Activated CD4-positive, alpha-beta memory T cell treated with anti-CD3 and anti-CD28 coated beads, Interleukin-2, amount 10 ng/mL, durations not matched to agents 7 days and 5 days (primary cell): Measurements from ENCODE around the gene CIC. TPM values are rescaled to one million over a fixed set of nuclear protein-coding genes. Genes with fewer than 3 reads are reported as not detected.

Experiments
- CTCF ChIA-PET: fragments of 350-600 bp; sonication (Branson Sonifier 250); formaldehyde crosslinking; loops from one replicate; lab custom pipeline; 2021; ENCODE audit warnings: antibody characterized with exemption, inconsistent platforms; lab: Charles Lee
- POLR2A ChIA-PET: fragments of 350-600 bp; sonication (Branson Sonifier 250); formaldehyde crosslinking; loops from one replicate; lab custom pipeline; 2021; ENCODE audit warnings: antibody characterized with exemption; lab: Charles Lee
- DNase-seq: peaks from one replicate; pipeline ENCODE4 v3.0.0-alpha.2; 2020
- H3K27ac Mint-ChIP-seq: one replicate; pipeline ENCODE4 v1.8.0; 2021; ENCODE audit warnings: mild to moderate bottlenecking, mixed read lengths
- H3K27me3 Mint-ChIP-seq: one replicate; pipeline ENCODE4 v1.8.0; 2021; ENCODE audit warnings: mixed read lengths
- H3K36me3 Mint-ChIP-seq: one replicate; pipeline ENCODE4 v1.8.0; 2021; ENCODE audit warnings: low read depth, mixed read lengths
- H3K4me1 Mint-ChIP-seq: one replicate; pipeline ENCODE4 v1.8.0; 2021; ENCODE audit warnings: mixed read lengths
- H3K4me3 Mint-ChIP-seq: one replicate; pipeline ENCODE4 v1.8.0; 2021; ENCODE audit warnings: mild to moderate bottlenecking, mixed read lengths
- H3K9me3 Mint-ChIP-seq: one replicate; pipeline ENCODE4 v1.8.0; 2021; ENCODE audit warnings: mixed read lengths
- total RNA-seq, 2 experiments: library from RNA; stranded (reverse); gene quantifications; one replicate each; pipeline ENCODE4 v1.2.3, GENCODE V29; 2021

Gene CIC
- total RNA-seq, result 10 to 100 TPM; 86.5 to 88.8 TPM

DNA sequence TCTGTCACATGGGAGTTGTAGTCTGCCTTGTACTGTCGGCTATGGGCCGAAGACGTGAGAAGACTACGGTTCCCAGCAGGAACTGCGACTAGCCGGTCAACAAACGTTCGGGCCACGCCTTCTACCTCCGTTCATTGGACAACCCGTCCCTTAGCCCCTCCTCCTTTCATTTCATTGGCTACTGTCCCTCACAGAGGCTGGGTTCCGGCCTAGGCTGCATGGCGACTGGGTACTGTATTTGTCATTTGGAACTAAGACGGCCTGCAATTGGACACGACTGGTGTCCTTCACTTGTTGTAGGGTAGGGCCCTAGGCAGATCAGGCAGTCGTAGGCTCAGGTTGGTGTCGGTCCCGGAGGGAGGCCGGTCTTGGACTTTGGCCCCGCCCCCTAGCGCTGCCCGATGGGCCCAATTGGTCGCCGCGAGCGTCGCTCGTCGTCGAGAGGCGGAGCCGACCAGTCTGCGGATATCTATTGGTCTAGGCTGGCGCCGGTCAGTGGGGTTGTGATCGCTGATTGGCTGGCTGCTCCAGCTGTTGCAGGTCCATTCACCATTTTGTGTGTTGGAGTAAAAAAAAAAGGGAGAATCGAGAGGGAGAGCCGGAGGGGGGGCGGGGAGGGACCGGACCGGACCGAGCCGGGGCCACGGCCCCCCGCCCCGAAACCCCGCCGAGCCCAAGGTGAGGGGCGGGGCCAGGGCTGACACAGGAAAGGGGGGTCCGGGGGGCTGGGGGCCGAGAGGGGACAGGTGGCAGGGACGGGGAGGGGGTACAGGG lies at the start of gene CIC:
CIC (plus strand) TSS at position 549 of the 774 bp plus-strand sequence. CDS start 2,532 bp downstream, outside the sequence.
- H3K4me1 Mint-ChIP-seq, result peaks cover 32% of the 10 kb centered on the region
- H3K4me3 Mint-ChIP-seq, result no peak within 1 kb of the TSS
- H3K9me3 Mint-ChIP-seq, result no peaks in the 10 kb centered on the region
- H3K27me3 Mint-ChIP-seq, result no peaks in the 10 kb centered on the region
- H3K36me3 Mint-ChIP-seq, result peaks cover 28% of the 10 kb centered on the region
- DNase-seq, result peak; percentile 99
- ChIA-PET POLR2A (interaction anchor here (1.2 to 3.5 kb wide), 10 partner anchors 8 to 69 kb away, joined by 3 to 48 read pairs (median 12); partner anchors contain the start of genes ERF and GSK3A), CTCF (interaction anchor here (0.6 to 3.2 kb wide), 2 partner anchors 11 to 1249 kb away, joined by 3 to 43 read pairs; no protein-coding TSS in a partner anchor)
- peak within 1 kb of the TSS; percentile 99 for H3K27ac Mint-ChIP-seq

DNA sequence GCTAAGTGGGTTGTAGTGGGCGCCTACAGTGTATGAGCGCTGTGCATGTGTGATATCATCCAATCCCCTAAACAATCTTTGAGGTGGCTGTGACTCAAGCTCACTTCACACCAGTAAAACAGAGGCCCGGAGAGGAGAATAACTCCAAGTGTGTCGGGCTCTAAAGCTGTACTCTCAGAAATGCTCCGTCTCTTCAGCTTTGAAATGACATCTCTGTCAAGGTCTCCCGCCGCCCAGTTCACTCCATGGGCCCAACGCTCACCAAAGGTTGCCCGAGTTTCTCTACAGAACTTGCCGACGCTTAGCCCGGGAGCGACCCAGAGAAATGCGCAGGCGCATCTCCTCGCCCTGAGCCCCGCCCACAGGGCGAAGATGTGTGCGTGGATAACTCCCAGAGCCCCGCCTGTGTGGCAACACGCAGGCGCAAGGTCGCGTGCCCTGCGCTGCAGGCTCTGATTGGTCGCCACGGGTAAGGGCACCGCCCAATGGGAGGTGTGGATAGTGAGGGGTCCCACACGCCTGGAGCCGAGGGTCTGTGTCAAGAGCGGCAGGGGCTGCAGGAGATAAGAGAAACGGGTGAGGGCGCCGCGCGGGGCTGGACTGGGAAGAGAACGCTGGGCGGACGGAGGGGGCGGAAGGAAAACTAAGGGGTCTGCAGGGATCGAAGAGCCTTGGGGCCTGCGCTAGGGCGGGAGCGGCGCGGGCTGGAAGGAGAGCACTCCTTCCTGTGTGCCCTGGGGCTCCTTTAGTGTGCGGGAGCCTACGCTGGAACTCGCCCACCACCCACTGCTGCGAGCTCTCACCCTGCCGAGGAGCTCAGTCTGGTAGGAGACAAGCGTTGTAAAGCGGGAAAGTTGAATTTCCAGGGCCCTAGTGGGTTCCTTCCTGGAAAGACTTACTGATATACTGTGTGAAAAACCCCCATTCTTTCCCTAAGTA lies 49.0 kb upstream of the CIC start, which contains the start of gene ZNF526:
ZNF526 (plus strand) TSS at position 501 of the 939 bp plus-strand sequence. CDS start 4,092 bp downstream, outside the sequence.
- ChIA-PET POLR2A (interaction anchor here (0.8 to 3.6 kb wide), 20 partner anchors 9 to 97 kb away, joined by 3 to 27 read pairs (median 4); partner anchors contain the start of gene GSK3A), CTCF (interaction anchor here (0.6 to 3.4 kb wide), 9 partner anchors 20 to 1799 kb away, joined by 3 to 19 read pairs (median 4); partner anchors contain the start of genes GSK3A and POU2F2)
- peak; percentile 98 for DNase-seq
- peak within 1 kb of the TSS; percentile 88 for H3K27ac Mint-ChIP-seq
- peaks cover 63% of the 10 kb centered on the region for H3K4me1 Mint-ChIP-seq
- H3K27me3 Mint-ChIP-seq, result no peaks in the 10 kb centered on the region
- H3K9me3 Mint-ChIP-seq, result no peaks in the 10 kb centered on the region
- H3K36me3 Mint-ChIP-seq, result peaks cover 39% of the 10 kb centered on the region
- H3K4me3 Mint-ChIP-seq, result peak within 1 kb of the TSS; percentile 93

DNA sequence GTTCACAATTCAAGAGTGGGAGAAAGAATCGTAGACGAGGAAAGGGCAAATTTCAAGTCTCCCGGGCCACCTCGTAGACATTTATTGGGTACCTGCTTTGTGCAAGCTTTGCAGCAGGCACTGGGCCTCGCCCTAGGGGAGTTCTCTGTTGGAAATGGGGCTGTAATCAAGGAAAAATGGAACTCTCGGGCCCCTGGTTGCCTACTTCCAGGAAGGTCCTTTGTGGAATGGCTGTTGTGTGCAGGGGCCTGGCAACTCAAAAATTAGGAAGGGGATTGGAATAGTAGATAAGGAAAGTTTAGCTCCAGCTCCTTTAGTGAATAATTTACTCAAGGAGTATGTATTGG lies 48.3 kb upstream of the CIC start:
- CTCF ChIA-PET, result interaction anchor here (1.0 to 3.4 kb wide), 7 partner anchors 19 to 88 kb away, joined by 3 to 19 read pairs (median 12); partner anchors contain the start of genes GSK3A and POU2F2
- Mint-ChIP-seq H3K36me3 (peaks cover 35% of the 10 kb centered on the region), H3K27ac (peak overlapping the region; percentile 88), H3K9me3 (no peaks in the 10 kb centered on the region), H3K4me1 (peaks cover 56% of the 10 kb centered on the region), H3K4me3 (peak overlapping the region; percentile 93), H3K27me3 (no peaks in the 10 kb centered on the region)
- POLR2A ChIA-PET, result interaction anchor here (0.8 to 3.6 kb wide), 14 partner anchors 8 to 76 kb away, joined by 3 to 27 read pairs (median 4); partner anchors contain the start of gene GSK3A
- DNase-seq, result no peak

DNA sequence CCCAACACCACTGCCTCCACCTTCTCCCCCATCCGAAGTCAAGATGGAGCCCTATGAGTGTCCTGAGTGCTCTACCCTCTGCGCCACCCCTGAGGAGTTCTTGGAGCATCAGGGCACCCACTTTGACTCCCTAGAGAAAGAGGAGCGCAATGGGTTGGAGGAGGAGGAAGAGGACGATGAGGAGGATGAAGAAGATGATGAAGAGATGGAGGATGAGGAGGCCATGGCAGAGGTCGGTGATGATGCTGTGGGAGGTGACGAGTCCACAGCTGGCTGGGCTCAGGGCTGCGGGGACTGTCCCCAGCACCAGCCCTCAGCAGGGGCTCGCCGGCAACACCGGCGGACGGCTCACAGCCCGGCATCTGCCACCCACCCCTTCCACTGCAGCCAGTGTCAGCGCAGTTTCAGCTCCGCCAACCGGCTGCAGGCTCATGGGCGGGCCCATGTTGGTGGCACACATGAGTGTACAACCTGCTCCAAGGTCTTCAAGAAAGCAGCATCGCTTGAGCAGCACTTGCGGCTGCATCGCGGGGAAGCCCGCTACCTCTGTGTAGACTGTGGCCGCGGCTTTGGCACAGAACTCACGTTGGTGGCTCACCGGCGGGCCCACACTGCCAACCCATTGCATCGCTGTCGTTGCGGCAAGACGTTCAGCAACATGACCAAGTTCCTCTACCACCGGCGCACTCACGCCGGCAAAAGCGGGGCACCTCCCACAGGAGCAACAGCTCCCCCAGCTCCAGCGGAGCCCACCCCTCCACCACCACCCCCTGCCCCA lies 43.9 kb upstream of the CIC start:
- Mint-ChIP-seq H3K27ac (peak overlapping the region; percentile 49), H3K9me3 (no peaks in the 10 kb centered on the region), H3K36me3 (peaks cover 57% of the 10 kb centered on the region), H3K27me3 (no peaks in the 10 kb centered on the region), H3K4me1 (peaks cover 39% of the 10 kb centered on the region), H3K4me3 (no peak overlapping the region)
- POLR2A ChIA-PET, result no interaction called here
- DNase-seq, result no peak
- CTCF ChIA-PET, result no interaction called here

DNA sequence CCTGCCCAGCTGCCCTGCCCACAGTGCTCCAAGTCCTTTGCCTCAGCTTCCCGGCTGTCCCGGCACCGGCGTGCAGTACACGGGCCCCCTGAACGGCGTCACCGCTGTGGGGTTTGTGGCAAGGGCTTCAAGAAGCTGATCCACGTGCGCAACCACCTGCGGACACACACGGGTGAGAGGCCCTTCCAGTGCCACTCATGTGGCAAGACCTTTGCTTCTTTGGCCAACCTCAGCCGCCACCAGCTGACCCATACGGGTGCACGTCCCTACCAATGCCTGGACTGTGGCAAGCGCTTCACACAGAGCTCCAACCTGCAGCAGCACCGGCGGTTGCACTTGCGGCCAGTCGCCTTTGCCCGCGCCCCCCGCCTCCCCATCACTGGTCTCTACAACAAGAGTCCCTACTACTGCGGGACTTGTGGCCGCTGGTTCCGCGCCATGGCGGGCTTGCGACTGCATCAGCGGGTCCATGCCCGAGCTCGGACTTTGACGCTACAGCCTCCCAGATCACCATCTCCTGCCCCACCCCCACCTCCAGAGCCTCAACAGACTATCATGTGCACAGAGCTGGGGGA lies 43.2 kb upstream of the CIC start:
- CTCF ChIA-PET, result no interaction called here
- POLR2A ChIA-PET, result interaction anchor here (0.7 kb wide), 1 partner anchor 519 kb away, joined by 3 read pairs; no protein-coding TSS in a partner anchor
- Mint-ChIP-seq H3K9me3 (no peaks in the 10 kb centered on the region), H3K36me3 (peaks cover 58% of the 10 kb centered on the region), H3K4me3 (no peak overlapping the region), H3K4me1 (peaks cover 36% of the 10 kb centered on the region), H3K27ac (no peak overlapping the region), H3K27me3 (no peaks in the 10 kb centered on the region)
- DNase-seq, result no peak

DNA sequence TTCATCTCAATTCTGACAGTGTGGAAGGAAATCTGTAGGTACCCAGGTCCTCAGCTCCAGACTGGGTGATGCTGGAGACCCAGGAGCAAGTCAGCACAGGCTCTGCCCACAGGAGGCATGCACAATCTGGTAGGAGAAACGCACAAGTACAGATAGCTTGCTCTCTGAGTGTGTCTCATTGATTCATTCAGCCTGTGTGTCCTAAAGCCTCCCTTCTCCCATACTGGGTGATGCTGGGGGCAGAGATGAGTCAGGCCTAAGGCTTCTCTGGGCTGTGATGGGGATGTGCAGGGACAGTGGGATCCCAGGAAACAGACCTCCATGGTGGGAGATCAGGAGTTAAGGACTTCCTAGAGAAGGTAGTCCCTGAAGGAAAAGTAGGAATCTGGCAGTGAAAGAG lies 42.2 kb upstream of the CIC start:
- peaks cover 67% of the 10 kb centered on the region for H3K36me3 Mint-ChIP-seq
- H3K4me1 Mint-ChIP-seq, result peaks cover 31% of the 10 kb centered on the region
- CTCF ChIA-PET, result no interaction called here
- H3K27ac Mint-ChIP-seq, result no peak overlapping the region
- POLR2A ChIA-PET, result interaction anchor here (1.6 to 2.1 kb wide), 2 partner anchors 10 to 15 kb away, joined by 4 to 6 read pairs; partner anchors contain the start of genes DEDD2 and GSK3A
- H3K9me3 Mint-ChIP-seq, result no peaks in the 10 kb centered on the region
- H3K27me3 Mint-ChIP-seq, result no peaks in the 10 kb centered on the region
- no peak for DNase-seq
- H3K4me3 Mint-ChIP-seq, result no peak overlapping the region

DNA sequence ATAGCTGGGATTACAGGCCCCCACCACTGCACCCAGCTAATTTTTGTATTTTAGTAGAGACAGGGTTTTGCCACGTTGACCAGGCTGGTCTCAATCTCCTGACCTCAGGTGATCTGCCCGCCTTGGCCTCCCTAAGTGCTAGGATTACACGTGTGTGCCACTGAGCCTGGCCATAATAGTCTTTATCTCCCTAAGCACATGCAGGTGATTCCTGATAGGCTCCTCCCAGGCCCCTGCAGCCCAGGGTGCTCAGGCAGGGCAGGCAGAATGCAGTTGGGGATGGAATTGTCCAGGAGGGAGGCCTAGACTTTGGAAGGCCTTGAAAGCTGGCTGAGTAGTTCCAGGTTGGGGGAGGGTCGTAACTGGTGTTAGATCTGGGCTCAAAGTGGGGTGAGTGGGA lies 40.4 kb upstream of the CIC start:
- Mint-ChIP-seq H3K27ac (no peak overlapping the region), H3K4me1 (peaks cover 19% of the 10 kb centered on the region), H3K9me3 (no peaks in the 10 kb centered on the region), H3K36me3 (peaks cover 74% of the 10 kb centered on the region), H3K4me3 (no peak overlapping the region), H3K27me3 (no peaks in the 10 kb centered on the region)
- CTCF ChIA-PET, result interaction anchor here (0.6 to 0.8 kb wide), 3 partner anchors 77 to 1686 kb away, joined by 3 to 4 read pairs (median 3); no protein-coding TSS in a partner anchor
- DNase-seq, result no peak
- POLR2A ChIA-PET, result interaction anchor here (0.6 to 2.1 kb wide), 4 partner anchors 8 to 14 kb away, joined by 3 to 6 read pairs (median 4); partner anchors contain the start of genes DEDD2, GSK3A and ZNF526

DNA sequence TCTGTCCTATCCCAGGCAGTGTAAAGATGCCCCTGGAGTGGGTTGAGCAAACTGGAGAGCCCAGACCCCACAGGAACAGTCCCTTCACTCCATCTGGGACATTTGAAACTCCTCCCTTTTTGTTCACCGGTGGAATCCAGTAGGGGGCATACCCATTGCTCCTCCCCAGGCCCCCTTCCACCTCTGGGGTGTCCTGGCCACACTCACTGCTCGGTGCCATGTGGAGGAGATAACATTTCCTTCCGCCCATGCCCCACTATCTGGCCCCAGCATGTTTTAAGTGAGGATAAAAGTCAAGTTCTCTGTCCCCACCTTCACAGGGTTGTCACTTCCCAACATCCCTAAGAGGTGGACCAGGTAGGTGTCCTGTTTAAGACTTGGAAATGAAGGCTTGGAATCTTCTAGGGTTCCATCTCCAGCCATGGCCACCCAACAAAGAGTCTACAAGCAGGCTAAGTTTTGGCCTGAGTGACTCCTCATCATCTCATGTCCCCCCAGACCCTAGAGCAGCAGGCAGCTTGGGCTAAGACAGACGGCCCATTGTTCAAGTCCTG lies 39.7 kb upstream of the CIC start:
- Mint-ChIP-seq H3K9me3 (no peaks in the 10 kb centered on the region), H3K4me1 (peaks cover 19% of the 10 kb centered on the region), H3K27me3 (no peaks in the 10 kb centered on the region), H3K36me3 (peaks cover 77% of the 10 kb centered on the region), H3K4me3 (no peak overlapping the region), H3K27ac (peak overlapping the region; percentile 36)
- POLR2A ChIA-PET, result interaction anchor here (0.6 to 1.2 kb wide), 7 partner anchors 8 to 13 kb away, joined by 3 to 4 read pairs (median 3); partner anchors contain the start of genes GSK3A and ZNF526
- CTCF ChIA-PET, result interaction anchor here (1.1 kb wide), 2 partner anchors 13 kb away, joined by 3 to 6 read pairs; partner anchors contain the start of gene GSK3A
- DNase-seq, result no peak

DNA sequence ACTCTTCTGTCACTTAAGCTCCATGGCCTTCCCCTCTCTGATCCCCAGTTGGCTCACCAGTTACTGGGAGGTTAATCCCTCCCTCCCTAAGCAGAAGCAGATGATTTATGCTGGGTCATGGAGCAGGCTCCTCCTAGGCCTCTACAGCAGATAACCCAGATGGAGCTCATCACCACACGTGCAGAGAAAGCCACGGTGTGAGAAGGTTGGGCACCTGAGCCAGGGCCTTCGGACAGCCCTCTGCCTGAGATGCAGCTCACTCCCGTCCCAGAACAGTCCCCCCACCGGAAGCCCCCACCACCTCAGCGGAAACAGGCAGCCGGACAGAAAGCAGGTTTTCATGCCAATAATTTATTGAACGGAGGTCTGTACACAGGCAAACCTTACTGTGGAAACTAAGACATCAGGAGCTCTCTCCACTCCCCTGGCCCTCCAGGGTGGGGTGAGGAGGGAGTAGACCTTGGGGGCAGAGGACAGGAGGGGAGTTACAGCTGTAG lies 39.1 kb upstream of the CIC start:
- no peaks in the 10 kb centered on the region for H3K9me3 Mint-ChIP-seq
- ChIA-PET CTCF (interaction anchor here (1.1 kb wide), 2 partner anchors 13 kb away, joined by 3 to 6 read pairs; partner anchors contain the start of gene GSK3A), POLR2A (interaction anchor here (0.8 to 1.2 kb wide), 5 partner anchors 9 to 13 kb away, joined by 3 to 4 read pairs (median 3); partner anchors contain the start of genes GSK3A and ZNF526)
- H3K36me3 Mint-ChIP-seq, result peaks cover 77% of the 10 kb centered on the region
- H3K27me3 Mint-ChIP-seq, result no peaks in the 10 kb centered on the region
- peaks cover 17% of the 10 kb centered on the region for H3K4me1 Mint-ChIP-seq
- no peak overlapping the region for H3K4me3 Mint-ChIP-seq
- peak overlapping the region; percentile 36 for H3K27ac Mint-ChIP-seq
- no peak for DNase-seq

DNA sequence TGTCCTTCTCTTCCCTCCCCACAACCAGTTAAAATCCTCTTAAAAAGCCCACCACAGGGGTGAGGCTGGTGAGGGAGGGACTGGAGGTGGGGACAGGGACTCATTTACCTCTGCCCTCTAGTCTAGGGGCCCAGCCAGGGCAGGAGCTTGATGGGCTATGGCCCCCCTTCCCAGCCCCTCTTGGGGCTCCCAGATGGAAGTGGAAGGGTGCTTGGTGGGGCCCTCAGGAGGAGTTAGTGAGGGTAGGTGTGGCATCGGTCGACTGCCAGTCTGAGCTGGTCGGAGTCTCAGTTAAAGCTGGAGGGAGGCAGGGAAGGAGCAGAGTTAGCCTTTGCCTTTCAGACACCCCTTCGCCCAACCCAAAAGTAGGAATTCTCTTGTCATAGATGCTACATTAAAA lies 38.5 kb upstream of the CIC start:
- no peak overlapping the region for H3K27ac Mint-ChIP-seq
- POLR2A ChIA-PET, result interaction anchor here (0.9 to 1.2 kb wide), 4 partner anchors 8 to 32 kb away, joined by 3 to 4 read pairs (median 4); partner anchors contain the start of gene GSK3A

DNA sequence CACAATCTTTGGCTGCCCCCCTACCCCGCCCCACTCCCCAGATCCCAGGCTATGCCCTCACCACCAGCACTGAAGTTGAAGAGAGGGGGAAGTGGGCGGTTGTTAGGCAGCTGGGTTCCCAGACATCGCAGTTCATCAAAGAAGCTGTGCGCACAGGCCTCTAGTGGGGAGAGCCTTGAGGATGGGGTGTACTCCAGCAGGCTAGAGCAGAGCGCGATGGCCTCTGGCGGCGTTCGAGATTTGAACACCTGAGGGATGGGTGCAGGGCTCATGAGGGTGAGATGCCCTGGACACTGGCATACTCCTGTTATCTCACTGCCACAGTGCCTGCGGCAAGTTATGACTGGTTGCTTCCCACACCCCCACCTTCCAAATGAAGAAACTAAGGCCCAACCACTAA lies 36.6 kb upstream of the CIC start:
- Mint-ChIP-seq H3K36me3 (peaks cover 76% of the 10 kb centered on the region), H3K4me1 (peaks cover 16% of the 10 kb centered on the region), H3K4me3 (no peak overlapping the region), H3K27me3 (no peaks in the 10 kb centered on the region), H3K27ac (no peak overlapping the region), H3K9me3 (no peaks in the 10 kb centered on the region)
- ChIA-PET CTCF (no interaction called here), POLR2A (interaction anchor here (3.4 kb wide), 1 partner anchor 10 kb away, joined by 17 read pairs; the partner anchor contains the start of gene GSK3A)
- DNase-seq, result no peak

More for the DNA sequence above, 38.5 kb upstream of the CIC start:
- no peak for DNase-seq
- no peaks in the 10 kb centered on the region for H3K9me3 Mint-ChIP-seq
- CTCF ChIA-PET, result no interaction called here
- H3K4me3 Mint-ChIP-seq, result no peak overlapping the region
- H3K27me3 Mint-ChIP-seq, result no peaks in the 10 kb centered on the region
- H3K36me3 Mint-ChIP-seq, result peaks cover 81% of the 10 kb centered on the region
- peaks cover 19% of the 10 kb centered on the region for H3K4me1 Mint-ChIP-seq
